Right hindlimb (tissue), 1 donor: Measurements from ENCODE around the gene AP5Z1.
"Not testable (repeated sequence)": the region's sequence is repeated elsewhere in the genome, so short reads cannot be mapped to it uniquely, and the experiment has no call there.

Source experiments
- DNase-seq: peaks from one replicate; pipeline ENCODE4 v3.0.0-alpha.2; 2018

AP5Z1 gene

GRCh38 chr7:4789194-4790077 lies 14.0 kb downstream of the AP5Z1 start:
- DNase-seq = peak; percentile 18

- DNase-seq = no peak
These were observed 14.6 kb downstream of the AP5Z1 start for GRCh38 chr7:4790078-4790465.

GRCh38 chr7:4790516-4790991 lies 15.1 kb downstream of the AP5Z1 start:
- no peak for DNase-seq

- DNase-seq = no peak
These were observed 15.8 kb downstream of the AP5Z1 start for GRCh38 chr7:4791101-4791737.

GRCh38 chr7:4791738-4792536 lies 16.5 kb downstream of the AP5Z1 start:
- peak; percentile 84 for DNase-seq

GRCh38 chr7:4792537-4793126 lies 17.2 kb downstream of the AP5Z1 start:
- peak; percentile 59 for DNase-seq

- not testable (repeated sequence) for DNase-seq
These were observed 18.1 kb downstream of the AP5Z1 start for GRCh38 chr7:4793385-4793993.

- DNase-seq = not testable (repeated sequence)
These were observed 18.7 kb downstream of the AP5Z1 start for GRCh38 chr7:4794171-4794570.

- no peak for DNase-seq
These were observed 19.3 kb downstream of the AP5Z1 start for GRCh38 chr7:4794591-4795350.

- no peak for DNase-seq
These were observed 21.0 kb downstream of the AP5Z1 start for GRCh38 chr7:4796453-4796852.

- DNase-seq = peak; percentile 55
These were observed 22.7 kb downstream of the AP5Z1 start for GRCh38 chr7:4797858-4798705.

- no peak for DNase-seq
These were observed 23.3 kb downstream of the AP5Z1 start for GRCh38 chr7:4798706-4799235.

GRCh38 chr7:4799508-4800268 lies 24.3 kb downstream of the AP5Z1 start:
- peak; percentile 59 for DNase-seq

GRCh38 chr7:4800487-4800886 lies 25.1 kb downstream of the AP5Z1 start:
- no peak for DNase-seq

- DNase-seq = no peak
These were observed 25.8 kb downstream of the AP5Z1 start for GRCh38 chr7:4800926-4801838.

- DNase-seq = no peak
These were observed 26.4 kb downstream of the AP5Z1 start for GRCh38 chr7:4801839-4802231.

GRCh38 chr7:4802577-4802976 lies 27.2 kb downstream of the AP5Z1 start:
- not testable (repeated sequence) for DNase-seq
